ENCODE data around the gene ALKBH5. TPM values are rescaled to one million over a fixed set of nuclear protein-coding genes. Genes with fewer than 3 reads are reported as not detected.

Gene ALKBH5
- total and polyA plus RNA-seq, 9 of the 15 experiments (the other 6 are each of a cell fraction or from before 2014, with no cell fraction given): 11.4 to 70.0 (median 47.4) TPM

- no peak for TF ChIP-seq E2F4 (CRISPR knock-in tag; IDR thresholded peaks at IDR 0.05; ENCODE audit: low read depth)
- peak; percentile 44; the same call in 1 of the 2 replicates for TF ChIP-seq SUPT5H (IDR thresholded peaks at IDR 0.05)
- TF ChIP-seq HOXB6 (CRISPR knock-in tag; IDR thresholded peaks at IDR 0.05; ENCODE audit: borderline replicate concordance): no peak
- no peak for TF ChIP-seq CBX3 (IDR thresholded peaks at IDR 0.05; ENCODE audit: borderline replicate concordance in 1 of 2, low read length in 2 of 2)
- TF ChIP-seq HDAC1 (IDR thresholded peaks at IDR 0.05): peak in 1 of 2 experiments; percentile 48; a peak in 1 of 4 replicates
- TF ChIP-seq MAZ (CRISPR knock-in tag; conservative IDR thresholded peaks at IDR 0.05 in 1 of 2, IDR thresholded peaks at IDR 0.05 in 1 of 2): peak in 1 of 2 experiments; percentile 52; a peak in 2 of 4 replicates
- no peak for TF ChIP-seq ZFP36 (IDR thresholded peaks at IDR 0.05; ENCODE audit: low read depth, low read length, partially characterized antibody)
- TF ChIP-seq SAP30 (IDR thresholded peaks at IDR 0.05; ENCODE audit: borderline replicate concordance, insufficient read depth, low read depth, low read length, poor library complexity, severe bottlenecking): peak; percentile 63
- TF ChIP-seq HES1 (IDR thresholded peaks at IDR 0.05; ENCODE audit: low read depth): no peak
- TF ChIP-seq ELF2 (CRISPR knock-in tag; IDR thresholded peaks at IDR 0.05): no peak
- TF ChIP-seq CHD2 (IDR thresholded peaks at IDR 0.05; ENCODE audit: low read depth, low read length): 0 out of 2 replicates have a peak, but pooled peaks have one; percentile 10
- TF ChIP-seq POLR2AphosphoS5 (IDR thresholded peaks at IDR 0.05; ENCODE audit: control insufficient read depth, insufficient read depth, low read depth, low read length): 0 out of 2 replicates have a peak, but pooled peaks have one; percentile 14
- TF ChIP-seq SP2 (IDR thresholded peaks at IDR 0.05; ENCODE audit: extremely low read depth, low read depth, low read length, poor library complexity, severe bottlenecking): no peak
- no peak for TF ChIP-seq TSC22D4 (tag; IDR thresholded peaks at IDR 0.05)
- no peak for TF ChIP-seq ZBTB26 (CRISPR knock-in tag; IDR thresholded peaks at IDR 0.05)
- TF ChIP-seq THRA (IDR thresholded peaks at IDR 0.05): no peak
- no peak for TF ChIP-seq ZNF780A (CRISPR knock-in tag; IDR thresholded peaks at IDR 0.05)
- TF ChIP-seq TARDBP (IDR thresholded peaks at IDR 0.05): no peak
- TF ChIP-seq ZBED1 (IDR thresholded peaks at IDR 0.05): no peak
- no peak for TF ChIP-seq RBM22 (IDR thresholded peaks at IDR 0.05; ENCODE audit: low read depth, low read length, poor library complexity, severe bottlenecking)
- no peak for TF ChIP-seq PATZ1 (CRISPR knock-in tag; IDR thresholded peaks at IDR 0.05; ENCODE audit: borderline replicate concordance)
These were observed 63.4 kb downstream of the ALKBH5 start (continued) for GRCh38 chr17:18246880-18247612.
